Measurements from ENCODE around the gene PLAGL1. TPM values are rescaled to one million over a fixed set of nuclear protein-coding genes. Genes with fewer than 3 reads are reported as not detected.
A peak's percentile ranks its signal among the peaks of the same experiment; 100 is the strongest.

PLAGL1 gene
- total and polyA plus RNA-seq, 2 of the 8 experiments (the other 6 are each of a cell fraction or from before 2014, with no cell fraction given): 0.94 to 1.1 TPM

- TF ChIP-seq CTCF (IDR thresholded peaks at IDR 0.05; ENCODE audit: control extremely low read depth in 1 of 3, insufficient read depth in 1 of 3, low read depth in 1 of 3, low read length in 3 of 3) (peak in 2 of 3 experiments; percentile 41 to 49; a peak in 3 of 4 replicates), FOSL1 (IDR thresholded peaks at IDR 0.05; ENCODE audit: insufficient read depth, low read depth, low read length) (no peak), SUZ12 (IDR thresholded peaks at IDR 0.05; ENCODE audit: low read length) (peak; percentile 14; the same call in 1 of the 2 replicates), JUN (IDR thresholded peaks at IDR 0.05; ENCODE audit: low read depth, low read length) (no peak), YY1 (IDR thresholded peaks at IDR 0.05; ENCODE audit: low read depth, low read length) (no peak)
Observed at GRCh38 chr6:143961886-143962878, 45.9 kb downstream of the PLAGL1 start (continued).
